K562 (cell line): ENCODE data around the gene SLC35F5. TPM values are rescaled to one million over a fixed set of nuclear protein-coding genes. Genes with fewer than 3 reads are reported as not detected.

Source experiments
- ATAC-seq: fragments of 200-7000 bp; cut with Tn5 transposase; 3 replicates; pipeline ENCODE4 v1.9.1; 2020; ENCODE audit warnings: moderate library complexity
- BruUV-seq: library from RNA; stranded (reverse); fragments of 400-500 nt; replicated peaks from 2 replicates; lab custom pipeline; 2021; lab: Mats Ljungman, UMichigan
- CTCF ChIA-PET: fragments of 300-600 bp; formaldehyde crosslinking; extraction: SDS; loops from one replicate; lab custom pipeline; 2021; ENCODE audit warnings: low intra/inter-chr PET ratio; lab: Yijun Ruan, JAX
- POLR2A ChIA-PET: fragments of 300-600, 350-650 bp; sonication (Branson Sonifier 250); formaldehyde crosslinking; extraction: SDS; loops from one replicate; lab custom pipeline; 2021; ENCODE audit warnings: antibody characterized with exemption, inconsistent platforms; lab: Yijun Ruan, JAX
- DNase-seq, 4 experiments: peaks; one replicate each; pipeline versions ENCODE4 v3.0.0 to v3.0.0-alpha.2; 2011 to 2018; ENCODE audit warnings: low spot score in 3 of 4, mixed read lengths in 3 of 4; ENCODE audit errors: extremely low read depth in 1 of 4
- FAIRE-seq: peaks from 2 replicates; lab custom pipeline; 2011; peaks lifted over from hg19 to GRCh38; lab: Jason Lieb, UNC
- H2AFZ ChIP-seq: 2 replicates; pipeline ENCODE4 v1.6.0; 2011; ENCODE audit warnings: low read depth, low read length, control low read depth, inconsistent platforms
- H3K27ac ChIP-seq: fragments of 200-600 bp; 3 replicates; pipeline ENCODE4 v1.8.0; 2011; ENCODE audit warnings: low read depth, mild to moderate bottlenecking, control low read depth, inconsistent platforms, low read length, moderate library complexity, mixed read lengths; ENCODE audit errors: extremely low read depth
- H3K27me3 ChIP-seq, 2 experiments: fragments of 300-600 bp in 1 of 2; 2 replicates in 1 of 2; 3 replicates in 1 of 2; pipeline versions ENCODE4 v1.6.0 to v1.8.0; 2011; ENCODE audit warnings: inconsistent platforms in 2 of 2, low read length in 2 of 2, mild to moderate bottlenecking in 1 of 2, mixed read lengths in 1 of 2, moderate library complexity in 1 of 2; ENCODE audit not compliant: control insufficient read depth in 2 of 2, insufficient read depth in 2 of 2
- H3K36me3 ChIP-seq: fragments of 300-600 bp; 3 replicates; pipeline ENCODE4 v1.8.0; 2011; ENCODE audit warnings: mild to moderate bottlenecking, low read length, inconsistent platforms; ENCODE audit not compliant: control insufficient read depth, insufficient read depth
- H3K4me1 ChIP-seq, 2 experiments: fragments of 200-600 bp in 1 of 2; replicated peaks in 1 of 2; 2 replicates in 1 of 2; 3 replicates in 1 of 2; pipeline versions ENCODE4 v1.5.1 to v1.8.0; 2011; ENCODE audit warnings: inconsistent platforms in 2 of 2, low read length in 2 of 2, mild to moderate bottlenecking in 1 of 2, mixed read lengths in 1 of 2, moderate library complexity in 1 of 2; ENCODE audit not compliant: control insufficient read depth in 2 of 2, insufficient read depth in 2 of 2
- H3K4me2 ChIP-seq: 2 replicates; pipeline ENCODE4 v1.6.1; 2011; ENCODE audit warnings: low read length, control low read depth, inconsistent platforms, mixed read lengths; ENCODE audit not compliant: insufficient read depth
- H3K4me3 ChIP-seq: fragments of 200-600 bp; sonication (generic), shearing (Covaris generic); 2 replicates; pipeline ENCODE4 v1.5.1; 2016; ENCODE audit warnings: control low read depth, inconsistent platforms
- H3K79me2 ChIP-seq: fragments of 200-600 bp; 3 replicates; pipeline ENCODE4 v1.8.0; 2011; ENCODE audit warnings: low read length, inconsistent platforms; ENCODE audit not compliant: control insufficient read depth, insufficient read depth
- H3K9ac ChIP-seq, 2 experiments: 2 replicates each; pipeline versions ENCODE4 v1.6.0 to v1.6.1; 2011; ENCODE audit warnings: low read depth in 2 of 2, low read length in 2 of 2, control low read depth in 1 of 2, inconsistent platforms in 1 of 2, mild to moderate bottlenecking in 1 of 2, mixed read lengths in 1 of 2; ENCODE audit not compliant: insufficient read depth in 1 of 2
- H3K9me1 ChIP-seq: one replicate; pipeline ENCODE4 v1.6.0; 2011; ENCODE audit warnings: inconsistent platforms, mild to moderate bottlenecking, low read length, moderate library complexity; ENCODE audit not compliant: control insufficient read depth, insufficient read depth
- H3K9me3 ChIP-seq: replicated peaks from 2 replicates; pipeline ENCODE4 v1.5.1; 2011; ENCODE audit warnings: low read depth, low read length, inconsistent platforms; ENCODE audit not compliant: control insufficient read depth, insufficient read depth
- H4K20me1 ChIP-seq: replicated peaks from 2 replicates; pipeline ENCODE4 v1.6.1; 2011; ENCODE audit warnings: low read length, inconsistent platforms, mixed read lengths; ENCODE audit not compliant: control insufficient read depth, insufficient read depth
- AFF1 ChIP-seq, 2 experiments: fragments of 450-650 bp; IDR thresholded peaks; 2 replicates each; pipeline ENCODE4 v1.6.1; 2018; ENCODE audit warnings: mild to moderate bottlenecking in 2 of 2, low read depth in 1 of 2; ENCODE audit not compliant: partially characterized antibody in 2 of 2
- BRF2 ChIP-seq: IDR thresholded peaks from 3 replicates; pipeline ENCODE4 v1.6.1; 2011; ENCODE audit warnings: borderline replicate concordance, mild to moderate bottlenecking; ENCODE audit not compliant: insufficient read length, insufficient read depth
- ETS2 ChIP-seq: IDR thresholded peaks from 2 replicates; pipeline ENCODE4 v1.6.1; 2016; ENCODE audit warnings: borderline replicate concordance, missing genetic modification characterization, mild to moderate bottlenecking, moderate library complexity, missing compliant biosample characterization; ENCODE audit not compliant: poor library complexity, severe bottlenecking
- PHF21A ChIP-seq: fragments of 450-650 bp; IDR thresholded peaks from 2 replicates; pipeline ENCODE4 v1.6.1; 2017; ENCODE audit warnings: low read depth, borderline replicate concordance
- SMARCA4 ChIP-seq: fragments of 450-650 bp; IDR thresholded peaks from 2 replicates; pipeline ENCODE4 v1.6.1; 2016
- TAF9B ChIP-seq: fragments of 450-650 bp; IDR thresholded peaks from 2 replicates; pipeline ENCODE4 v1.6.1; 2018; ENCODE audit warnings: mild to moderate bottlenecking; ENCODE audit not compliant: partially characterized antibody
- ZBTB9 ChIP-seq: fragments of 450-650 bp; formaldehyde crosslinking; IDR thresholded peaks from 2 replicates; pipeline ENCODE4 v1.4.0; 2020; ENCODE audit warnings: mild to moderate bottlenecking, moderate library complexity
- ZNF609 ChIP-seq: sonication (generic); formaldehyde crosslinking; IDR thresholded peaks from 2 replicates; pipeline ENCODE4 v1.8.1; 2023; ENCODE audit warnings: missing genetic modification reagents, mild to moderate bottlenecking, borderline replicate concordance
- ZNF764 ChIP-seq: fragments of 250-450 bp; sonication (Bioruptor Pico); IDR thresholded peaks from 2 replicates; pipeline ENCODE4 v1.4.0; 2020; ENCODE audit warnings: low read depth, mild to moderate bottlenecking, moderate library complexity
- WGBS: fragments of 100-300 bp; shearing (Covaris generic); methylation state at CpG from one replicate; pipeline ENCODE4 v1.1.6; 2016; ENCODE audit warnings: low coverage, mixed read lengths; ENCODE audit not compliant: insufficient coverage; ENCODE audit errors: missing lambda C conversion rate; 5-methylcytosine and 5-hydroxymethylcytosine counted together
- in situ Hi-C: fragments of 300-500 bp; cut with MboI; formaldehyde crosslinking; loops from 4 replicates; pipeline ENCODE4 v1.15.0; 2018; ENCODE audit warnings: inconsistent platforms, mixed read lengths
- intact Hi-C: fragments of 100-400 bp; cut with micrococcal nuclease; formaldehyde crosslinking; loops from 2 replicates; pipeline ENCODE4 v1.14.2; 2022
- polyA plus RNA-seq, 8 experiments: library from polyadenylated mRNA; depleted of rRNA in 4 of 8; stranded (reverse) in 5 of 8; unstranded in 3 of 8; fragments of >200 nt; fragmentation: Nextera tagmentation in 2 of 8; fragmentation: Illumina TruSeq in 1 of 8; extraction: Ambion mirVana in 2 of 8; extraction: Trizol in 1 of 8; gene quantifications; 2 replicates each; pipeline versions ENCODE4 v1.2.1 to v1.2.3, GENCODE V29; 2011 to 2014; ENCODE audit warnings: inconsistent platforms in 1 of 8, missing spikeins in 1 of 8
- total RNA-seq, 7 experiments: library from RNA; depleted of rRNA in 6 of 7; stranded (reverse); fragments of >200 nt in 6 of 7; fragmentation: Illumina TruSeq in 2 of 7; extraction: Trizol in 2 of 7; gene quantifications; 2 replicates each; pipeline versions ENCODE4 v1.2.1 to v1.2.3, GENCODE V29; 2011 to 2021; ENCODE audit warnings: low replicate concordance in 1 of 7

Gene SLC35F5
- total and polyA plus RNA-seq, 9 of the 15 experiments (the other 6 are each of a cell fraction or from before 2014, with no cell fraction given) = 4.9 to 50.7 (median 30.5) TPM

GRCh38 chr2:113705982-113706523 is 50.4 kb downstream of the SLC35F5 start:
- ChIA-PET POLR2A (interaction anchor here (1.2 to 1.6 kb wide), 2 partner anchors 10 to 15 kb away, joined by 3 to 4 read pairs; no protein-coding TSS in a partner anchor), CTCF (no interaction called here)
- no peak for ATAC-seq
- no peak for FAIRE-seq
- Histone ChIP-seq H3K9me1 (no peaks in the 10 kb centered on the region), H3K79me2 (no peaks in the 10 kb centered on the region), H3K27me3 (no peaks in the 10 kb centered on the region), H3K9me3 (no peaks in the 10 kb centered on the region; the same call in 1 of the 2 replicates), H3K36me3 (no peaks in the 10 kb centered on the region; the same call in 2 of the 3 replicates), H3K9ac (no peak overlapping the region), H3K4me1 (no peaks in the 10 kb centered on the region), H3K4me3 (no peak overlapping the region), H3K27ac (no peak overlapping the region), H3K4me2 (no peak overlapping the region), H2AFZ (no peak overlapping the region), H4K20me1 (no peaks in the 10 kb centered on the region)
- DNase-seq = no peak
- 75% methylated on average over 7 of the region's 7 CpGs for WGBS
- BruUV-seq = no TSS peak
- intact Hi-C loops = no loop called here
- in situ Hi-C loops = no loop called here
- TF ChIP-seq ETS2 (tag) (no peak), TAF9B (no peak), ZNF764 (CRISPR knock-in tag) (no peak), ZNF609 (no peak), AFF1 (IDR thresholded peaks at IDR 0.05; ENCODE audit: low read depth in 1 of 2, partially characterized antibody in 2 of 2) (no peak), PHF21A (no peak), BRF2 (no peak), SMARCA4 (no peak), ZBTB9 (CRISPR knock-in tag) (no peak)
